ENCODE measurements around the gene CADM1.

Gene CADM1

DNA sequence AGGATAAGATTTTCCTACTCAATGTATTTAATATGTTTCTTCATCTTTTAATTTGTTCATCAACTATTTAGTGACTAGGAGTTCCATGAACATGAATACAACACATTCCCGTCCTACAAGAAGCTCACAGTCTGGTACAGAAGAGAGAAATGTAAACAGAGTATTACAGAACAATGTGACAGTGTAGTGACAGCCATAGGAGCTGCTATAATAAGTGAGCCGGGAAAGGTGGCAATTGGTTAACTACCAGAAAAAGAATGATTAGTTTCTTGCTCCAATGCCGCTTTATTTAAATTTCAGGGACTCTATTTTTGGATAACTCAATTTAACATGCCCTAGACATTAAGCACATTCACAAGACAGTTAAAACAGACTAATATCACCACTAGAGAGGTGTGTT is 192.3 kb downstream of the CADM1 start:
- DNase-seq: no peak

DNA sequence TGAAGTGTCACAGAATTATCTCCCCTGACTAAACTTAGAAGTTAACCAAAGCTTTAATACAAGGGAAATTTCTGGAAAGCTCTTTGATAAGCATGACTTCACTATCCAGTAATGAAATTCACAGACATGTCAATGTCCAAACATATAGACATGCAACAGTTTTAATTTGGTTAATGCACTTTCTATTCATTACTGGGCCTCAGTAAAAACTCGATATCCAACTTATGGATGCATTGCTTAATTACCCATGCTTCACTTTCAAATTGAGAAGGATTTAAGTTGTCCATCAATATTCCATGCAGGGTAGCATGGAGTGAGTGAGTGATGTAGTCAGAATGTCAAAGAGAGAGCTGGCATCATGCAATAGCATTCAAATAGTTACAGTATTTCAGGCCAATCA is 197.5 kb downstream of the CADM1 start:
- peak in 1 of 2 experiments; percentile 34 for DNase-seq

DNA sequence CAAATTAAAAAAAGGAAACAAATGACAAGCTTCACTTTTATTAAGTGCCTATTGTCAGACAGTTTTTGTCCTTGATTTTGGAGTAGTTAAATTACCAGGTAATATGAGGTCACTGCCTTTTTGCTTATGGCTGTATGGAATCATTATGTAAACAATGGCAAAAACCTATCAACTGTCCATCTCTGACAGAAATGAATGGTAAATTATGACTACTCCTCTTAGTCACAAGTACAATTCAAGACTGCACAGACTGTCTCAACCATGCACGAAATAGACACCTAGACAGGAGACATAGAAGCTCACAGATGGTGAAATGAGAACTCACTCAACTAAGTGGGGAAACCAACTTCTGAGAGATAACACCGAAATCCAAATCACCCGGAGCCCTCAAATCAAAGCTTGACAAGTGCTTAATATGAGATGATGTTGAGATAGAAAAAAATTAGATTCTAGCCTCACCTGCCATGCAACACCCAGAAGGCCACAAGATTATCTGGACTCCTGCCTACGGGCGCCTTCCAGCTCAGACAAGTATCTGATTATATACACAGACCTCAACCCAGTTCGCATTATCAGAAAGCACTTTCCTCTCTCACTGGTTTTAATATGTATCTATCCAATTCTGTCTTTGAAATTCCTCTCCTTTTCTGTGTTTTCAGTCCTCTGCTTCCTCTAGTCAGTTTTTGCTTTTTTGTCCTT is 199.3 kb downstream of the CADM1 start:
- DNase-seq: peak; percentile 46 to 59

DNA sequence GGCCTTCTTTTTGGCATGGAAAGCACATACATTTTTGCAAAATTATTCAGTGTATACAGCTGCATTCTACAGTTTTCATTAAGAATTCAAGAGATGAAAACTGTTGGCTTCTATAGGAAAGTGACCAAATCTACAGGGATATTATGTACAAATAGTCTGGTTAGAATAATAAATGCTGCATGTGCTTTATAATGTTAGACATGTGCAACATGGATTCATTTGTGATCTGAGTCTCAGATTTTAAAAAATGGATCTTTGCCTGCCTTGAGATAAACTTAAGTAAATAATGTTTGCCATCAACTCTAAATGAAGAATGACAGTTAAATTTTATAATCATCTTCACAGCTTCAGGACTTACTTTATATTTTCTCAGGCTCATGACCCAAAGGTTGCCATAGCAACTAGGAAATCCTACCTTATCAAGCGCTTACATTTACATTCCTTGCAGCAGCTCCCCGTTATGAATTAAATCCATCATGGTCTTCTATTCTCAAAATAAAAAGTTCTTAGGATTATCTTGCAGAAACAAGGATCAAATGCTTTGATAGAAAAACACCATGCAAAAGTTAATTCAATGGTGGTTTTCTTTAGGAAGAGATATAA is 200.2 kb downstream of the CADM1 start:
- DNase-seq: peak; percentile 39 to 59

DNA sequence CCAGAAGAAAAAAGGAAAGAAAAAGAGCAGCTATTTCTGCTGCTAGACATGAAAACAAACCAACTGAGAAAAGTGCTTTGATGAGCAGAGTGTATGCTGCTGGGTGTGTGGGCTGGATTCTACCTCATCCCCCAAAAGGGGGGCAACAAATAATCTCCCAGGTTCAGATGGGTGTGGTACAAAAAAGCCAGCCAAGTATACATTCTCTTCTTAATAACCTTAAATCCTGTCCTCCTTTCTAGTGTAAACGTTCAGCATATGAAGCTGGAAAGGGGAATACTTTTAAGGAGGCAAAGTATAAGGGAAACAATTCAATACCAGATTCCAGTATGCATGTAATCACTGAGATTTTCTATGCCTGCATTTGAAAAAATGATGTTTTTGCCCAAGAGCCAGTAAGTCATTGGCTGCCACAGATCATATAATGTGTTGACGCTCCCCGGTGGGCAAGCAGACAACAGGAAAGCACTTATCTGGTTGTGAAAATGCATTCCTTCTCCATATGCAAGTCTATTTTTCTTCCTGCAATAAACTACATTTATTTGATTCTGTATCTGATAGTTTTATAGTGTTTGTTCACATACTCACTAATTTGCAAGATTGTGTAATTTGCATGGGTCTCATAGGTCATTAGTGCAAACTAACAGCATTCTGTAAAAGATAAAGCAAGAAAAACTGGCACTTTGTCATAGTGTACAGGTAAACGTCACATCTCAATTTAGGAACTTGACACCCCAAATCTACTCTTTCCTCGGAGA is 201.1 kb downstream of the CADM1 start:
- DNase-seq: peak; percentile 84 to 85

DNA sequence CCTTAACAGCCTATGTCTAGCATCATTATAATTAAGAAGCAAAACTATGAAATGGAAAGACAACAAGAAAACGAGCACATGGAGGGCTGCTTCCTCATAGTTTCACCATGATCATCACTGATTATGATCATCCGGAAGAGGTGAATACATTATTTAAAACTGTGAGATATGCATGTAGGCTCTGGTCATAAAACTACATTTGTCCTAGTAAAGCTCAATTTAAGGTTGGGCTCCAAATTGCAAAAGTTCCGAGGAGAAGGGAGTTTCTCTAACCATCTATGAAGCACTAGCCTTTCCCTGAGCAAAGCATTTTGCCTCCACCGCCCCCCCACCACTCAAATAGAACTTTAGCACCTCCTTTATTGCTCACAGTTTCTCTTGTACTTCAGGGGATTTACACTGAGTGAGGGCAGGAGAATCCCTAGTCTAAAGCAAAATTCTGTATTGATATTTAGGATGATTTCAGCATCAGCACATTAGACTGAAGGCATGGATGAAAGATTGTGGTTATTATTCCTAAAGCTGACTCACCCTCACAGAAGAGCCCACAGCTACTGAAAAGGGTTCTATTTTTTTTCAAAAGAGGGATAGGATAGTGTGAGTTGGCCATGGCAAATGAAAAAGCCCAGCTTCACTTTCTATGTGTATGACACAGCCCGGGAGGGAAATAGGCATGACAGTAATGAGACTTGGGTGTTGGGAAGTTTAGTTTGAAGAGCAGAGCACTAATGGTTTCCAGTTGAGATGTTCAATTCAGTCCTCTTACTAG is 203.4 kb downstream of the CADM1 start:
- peak in 1 of 2 experiments; percentile 46 for DNase-seq

DNA sequence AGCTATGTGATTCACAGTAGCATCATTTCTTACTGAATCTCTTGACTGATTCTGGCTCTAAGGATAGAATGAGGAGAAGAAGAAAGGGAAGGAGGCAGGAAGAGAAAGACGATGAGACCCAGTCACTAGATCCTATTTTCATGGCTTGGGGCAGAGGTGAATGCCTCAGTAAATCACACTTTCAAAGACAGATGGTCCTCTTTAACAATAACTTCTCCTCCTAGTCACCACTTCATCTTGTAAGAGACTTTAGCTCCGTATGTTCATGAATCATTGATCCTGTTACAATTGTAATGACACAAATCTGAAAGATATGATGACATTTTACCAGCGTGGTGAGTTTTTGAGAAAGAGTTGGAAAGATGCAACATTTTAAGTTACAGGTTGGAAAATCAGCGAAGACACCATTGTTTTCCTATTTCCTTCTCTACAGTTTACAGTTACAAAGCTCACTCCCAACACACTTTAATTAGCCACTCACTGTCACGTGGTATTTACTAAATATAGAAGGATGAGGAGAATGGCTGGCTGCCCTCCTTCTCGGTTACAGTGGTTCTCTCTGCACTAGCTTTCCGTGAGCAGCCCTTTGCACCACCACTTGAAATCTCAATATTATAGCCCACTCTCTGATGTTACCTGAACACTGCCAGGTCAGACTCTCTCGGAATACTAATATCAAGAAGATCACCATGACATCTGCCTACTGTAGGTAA is 205.8 kb downstream of the CADM1 start:
- DNase-seq: no peak

DNA sequence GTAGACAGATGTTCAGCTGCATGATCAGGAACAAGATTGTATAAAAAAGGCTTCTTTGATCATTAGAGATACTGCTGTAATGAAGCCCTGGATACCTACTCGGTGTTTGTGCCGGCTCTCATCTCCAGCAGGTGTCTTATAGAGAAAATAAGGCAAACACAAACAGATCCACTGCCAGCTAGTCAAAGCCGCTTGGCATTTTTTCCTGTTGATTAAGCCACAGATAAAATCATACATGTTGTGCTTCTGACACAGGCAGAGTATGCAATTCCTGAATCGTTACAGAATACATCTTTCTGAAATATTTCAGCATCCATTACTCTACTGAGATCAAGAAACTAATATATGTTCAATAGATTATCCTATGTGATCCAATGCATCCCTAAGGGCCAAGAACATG is 206.9 kb downstream of the CADM1 start:
- DNase-seq: peak in 1 of 2 experiments; percentile 54

DNA sequence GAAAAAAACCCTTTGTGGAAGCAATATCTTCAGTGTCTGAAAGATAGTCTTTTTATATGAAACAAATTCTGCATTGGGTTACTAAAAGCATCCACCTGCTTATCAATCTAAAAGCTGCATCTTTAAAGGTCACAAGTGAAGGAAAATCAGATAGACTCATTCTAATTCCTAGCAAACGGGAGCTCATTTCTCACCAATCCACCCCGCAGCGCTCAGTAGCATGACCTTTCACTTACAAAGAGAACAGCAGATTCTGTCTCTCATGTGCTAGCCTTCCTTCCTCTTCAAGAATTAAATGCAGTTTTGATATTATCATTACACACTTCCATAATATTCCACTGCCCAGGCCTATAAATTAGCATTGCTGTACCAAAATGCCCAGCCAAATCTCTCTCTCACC is 212.9 kb downstream of the CADM1 start:
- DNase-seq: no peak

DNA sequence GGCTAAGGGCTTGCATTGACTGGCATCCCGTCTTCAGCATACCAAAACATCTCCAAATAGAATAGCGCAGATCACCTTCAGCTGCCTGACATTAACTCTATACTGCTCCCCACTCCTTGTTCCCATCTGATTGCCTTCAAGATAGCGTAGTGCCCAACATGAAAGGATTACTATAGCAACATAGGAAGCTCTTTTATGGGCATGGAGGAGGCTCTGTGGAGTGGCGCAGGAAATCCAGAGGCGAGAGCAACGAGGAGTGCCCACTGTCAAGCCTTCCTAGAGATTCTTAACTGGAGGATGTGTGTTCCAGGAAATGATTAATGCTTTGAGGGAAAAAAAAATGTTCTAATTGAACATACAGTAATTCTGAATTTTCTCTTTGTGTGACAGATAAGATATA is 213.3 kb downstream of the CADM1 start:
- peak; percentile 81 for DNase-seq

DNA sequence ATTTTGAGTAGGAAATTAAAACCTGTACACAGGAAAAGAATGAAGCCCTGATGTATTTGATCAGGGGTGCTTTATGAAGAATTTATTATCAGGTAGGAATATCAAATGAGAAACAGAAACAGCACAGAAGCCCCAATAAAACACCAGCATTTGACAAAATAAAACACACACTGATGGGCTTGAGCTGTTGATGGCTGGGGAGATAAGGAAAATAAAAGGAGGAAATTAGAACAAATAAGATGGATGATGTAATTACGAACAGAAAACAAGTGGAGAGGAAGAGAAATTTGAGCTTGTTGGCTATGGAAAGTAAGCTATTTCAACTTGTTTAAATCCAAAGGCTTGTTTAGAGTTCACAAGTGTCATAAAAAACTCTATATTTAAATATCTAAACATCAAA is 213.7 kb downstream of the CADM1 start:
- DNase-seq: no peak

DNA sequence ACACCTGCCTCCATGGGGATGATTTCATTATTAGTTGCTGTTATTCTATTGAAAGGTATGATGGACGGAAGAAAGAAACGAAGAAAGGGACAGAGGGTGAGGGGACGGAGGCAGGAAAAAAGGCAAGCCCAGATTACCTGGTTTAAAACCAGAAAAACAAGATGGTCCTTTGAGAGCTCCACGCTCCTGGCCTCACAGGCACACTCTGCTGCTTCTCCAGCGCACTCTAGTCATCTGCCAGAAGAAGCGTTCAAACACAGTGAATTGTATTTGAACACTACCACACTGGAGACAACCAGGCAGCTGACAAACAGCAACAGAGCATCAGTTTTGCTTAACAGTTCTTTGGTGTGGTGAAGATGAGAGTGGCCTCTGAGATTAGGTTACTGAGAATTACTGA is 216.9 kb downstream of the CADM1 start:
- no peak for DNase-seq

DNA sequence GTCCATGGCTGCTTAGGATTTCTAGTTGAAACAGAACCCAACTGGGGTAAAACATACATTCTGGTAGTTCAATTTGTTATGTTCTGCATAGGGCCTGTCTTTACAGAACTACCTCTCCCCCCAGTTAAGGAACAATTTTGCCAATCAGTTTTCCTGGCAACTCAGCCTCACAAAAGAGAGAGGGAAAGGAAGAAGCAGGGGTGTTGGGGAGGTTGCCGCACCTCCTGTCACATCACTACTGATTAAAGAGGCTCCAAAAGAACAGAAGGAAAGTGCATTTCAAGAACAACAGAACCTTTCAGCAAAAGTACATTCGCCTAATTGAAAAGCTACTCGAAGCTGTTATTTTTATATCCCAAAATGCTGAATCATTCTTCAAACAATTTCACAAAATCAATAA is 217.6 kb downstream of the CADM1 start:
- DNase-seq: no peak

DNA sequence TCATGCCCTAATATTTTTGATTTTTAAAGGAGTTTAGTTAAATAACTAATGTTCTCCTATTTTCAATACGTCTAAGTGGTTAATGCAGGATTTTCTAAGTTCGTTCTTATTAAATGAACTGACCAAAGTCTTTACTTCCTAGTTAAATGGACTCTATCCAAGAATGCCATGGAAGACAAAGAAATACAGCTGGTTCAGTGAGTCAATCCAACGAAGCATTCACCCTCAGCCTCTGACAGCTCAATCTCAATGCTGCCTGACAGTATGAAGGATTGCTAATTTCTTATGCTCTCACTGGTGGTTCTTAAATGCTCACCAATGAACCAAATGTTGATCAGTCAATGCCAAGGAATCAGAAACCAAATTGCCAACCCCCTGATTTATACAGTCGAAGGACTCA is 219.4 kb downstream of the CADM1 start:
- no peak for DNase-seq

DNA sequence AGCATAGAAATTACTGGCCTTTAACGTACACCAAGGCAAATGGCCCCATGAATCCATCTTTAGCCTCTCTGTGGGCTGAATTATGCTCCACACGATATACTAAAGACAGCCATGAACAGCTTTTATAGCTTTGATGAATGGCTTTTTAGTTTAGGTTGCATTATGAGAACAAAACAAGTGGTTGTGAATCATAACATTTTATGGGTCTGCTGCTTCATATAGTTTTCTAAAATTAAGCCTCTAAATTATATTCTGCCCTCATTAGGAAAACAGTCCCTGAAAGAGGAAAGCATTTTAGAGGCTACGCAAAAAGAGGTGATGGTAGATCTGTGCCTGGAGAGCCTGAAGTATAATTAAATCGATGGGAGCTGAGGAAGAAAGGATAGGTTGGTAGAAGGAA is 221.3 kb downstream of the CADM1 start:
- no peak for DNase-seq

DNA sequence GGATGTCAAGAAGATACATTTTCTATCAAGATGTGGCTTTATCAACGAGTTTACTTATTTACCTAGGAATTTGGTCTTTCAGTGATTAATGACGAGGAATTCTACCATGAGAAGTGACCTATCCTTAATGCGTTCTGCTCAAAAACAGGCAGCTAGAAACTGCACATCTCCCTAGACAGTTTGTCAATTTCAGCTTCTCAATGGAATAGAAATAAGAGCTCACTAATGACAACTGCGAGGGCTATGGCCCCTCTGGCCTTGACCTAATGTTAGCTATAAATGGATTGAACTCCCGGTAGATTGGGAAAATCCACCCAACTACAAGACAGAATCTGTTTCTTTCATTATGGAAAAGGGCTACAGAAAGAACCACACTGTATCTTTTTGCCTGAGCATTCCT is 223.4 kb downstream of the CADM1 start:
- no peak for DNase-seq

DNA sequence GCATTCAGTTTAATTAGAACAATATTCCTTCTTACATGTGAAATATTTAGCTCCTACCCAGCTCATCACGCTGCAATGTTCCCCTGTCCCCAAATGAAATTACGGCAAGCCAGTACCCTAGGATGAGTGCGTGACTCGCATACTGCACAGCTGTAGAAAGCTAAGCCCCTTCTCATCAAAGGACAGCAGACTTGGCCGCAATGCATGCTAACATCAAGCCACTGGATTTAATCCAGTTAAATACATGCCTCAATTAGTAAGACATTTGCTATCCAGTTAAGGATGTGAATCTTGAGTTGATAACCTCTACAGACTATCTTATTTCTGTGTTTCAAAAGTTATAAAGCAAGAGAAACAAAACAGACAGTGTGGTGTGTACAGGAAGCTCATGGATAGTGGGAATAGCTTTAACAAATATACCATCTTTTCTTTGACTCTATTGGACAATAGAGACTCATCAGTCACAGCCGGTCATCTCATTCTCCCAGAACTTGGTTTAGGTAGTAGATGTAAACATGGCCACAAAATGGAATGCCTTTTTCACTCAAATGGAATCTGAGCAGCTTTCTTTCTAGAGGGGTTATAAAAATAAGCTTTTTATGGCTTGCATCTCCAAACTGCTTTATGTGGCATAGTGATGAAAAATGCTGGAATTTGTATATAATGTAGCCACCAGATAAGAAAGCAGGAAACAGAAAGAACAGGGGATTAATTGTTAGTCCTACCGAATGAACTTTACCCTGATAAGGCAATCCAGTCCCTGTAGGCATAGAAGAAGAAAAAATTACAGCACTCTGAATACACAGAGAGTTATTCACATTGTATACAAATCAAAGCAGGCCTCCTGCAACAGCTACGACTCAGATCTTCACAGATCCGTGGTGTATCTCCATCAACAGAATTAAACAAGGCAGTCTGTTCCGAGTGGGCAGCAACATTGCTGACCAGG is 224.1 kb downstream of the CADM1 start:
- peak in 1 of 2 experiments; percentile 40 for DNase-seq

DNA sequence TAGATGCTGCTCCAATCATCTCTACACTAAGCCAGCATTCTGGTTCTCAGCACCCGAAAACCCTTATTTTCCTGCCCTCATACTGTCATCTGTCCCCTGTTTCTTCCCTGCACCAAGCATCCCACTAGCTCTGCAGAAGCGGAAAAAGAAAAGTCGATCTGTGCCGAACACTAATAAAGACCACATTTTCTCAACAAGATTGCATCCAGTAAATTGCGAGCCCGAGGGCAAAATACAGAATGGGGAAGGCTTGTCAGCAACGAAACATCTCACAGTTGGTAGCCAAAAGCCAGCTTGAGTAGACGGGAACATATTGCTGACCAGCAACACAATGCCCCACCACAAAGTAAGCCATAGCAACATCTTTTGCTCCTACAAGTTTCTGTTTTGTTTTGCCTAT is 227.4 kb downstream of the CADM1 start:
- no peak for DNase-seq

DNA sequence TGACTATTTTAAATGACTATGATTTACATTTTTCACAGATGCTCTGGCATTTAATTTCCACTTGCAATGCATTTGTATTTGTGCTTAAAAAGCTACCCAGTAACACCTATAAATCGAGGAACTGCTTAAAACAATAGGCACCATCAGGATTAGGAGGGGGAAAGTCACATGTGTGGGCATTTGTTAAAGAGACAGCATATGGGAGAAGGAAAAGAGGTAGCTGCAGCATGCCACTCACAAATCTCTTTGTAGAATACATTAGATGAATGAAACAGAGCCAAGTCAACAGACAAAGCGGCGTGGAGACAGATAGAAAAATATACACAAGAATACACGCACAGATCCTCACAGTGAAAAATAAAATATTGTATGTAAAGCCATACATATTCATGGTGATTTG is 228.0 kb downstream of the CADM1 start:
- DNase-seq: no peak

DNA sequence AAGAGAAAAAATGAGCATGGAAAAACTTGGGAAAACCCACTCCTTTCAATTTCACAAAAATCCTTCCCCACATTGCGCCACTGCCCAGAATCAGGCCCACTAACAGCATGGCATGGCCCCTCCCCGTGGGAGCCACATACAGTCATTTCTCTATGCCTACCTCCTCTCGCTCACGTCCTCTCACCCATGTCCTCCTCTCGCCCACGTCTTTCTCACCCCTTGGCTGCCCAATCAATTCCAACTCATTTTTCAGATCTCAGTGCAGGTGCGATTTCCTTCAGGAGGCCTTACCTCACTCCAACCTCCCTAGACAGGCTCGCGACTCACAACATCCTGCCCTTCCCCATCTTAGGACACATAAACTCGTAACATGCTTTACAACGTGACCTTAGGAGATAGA is 229.2 kb downstream of the CADM1 start:
- DNase-seq: no peak

DNA sequence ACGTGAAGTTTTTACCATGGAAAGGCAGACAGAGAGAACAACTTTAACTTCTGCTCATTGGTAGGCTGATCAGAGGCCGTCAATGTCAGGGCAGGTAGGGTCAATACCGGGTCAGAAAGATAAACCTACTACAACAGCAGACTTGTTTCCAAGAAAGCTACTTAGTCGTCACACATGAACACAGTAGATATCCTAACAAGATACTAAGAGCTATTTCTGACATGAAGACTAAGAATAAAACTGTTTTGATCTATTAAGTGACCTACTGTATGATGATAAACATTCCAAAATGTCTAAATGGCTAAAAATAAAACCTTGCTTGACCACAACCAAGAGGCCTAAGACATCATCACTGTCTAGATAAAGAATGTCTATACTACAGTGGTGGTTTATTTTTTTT is 231.3 kb downstream of the CADM1 start:
- no peak for DNase-seq

DNA sequence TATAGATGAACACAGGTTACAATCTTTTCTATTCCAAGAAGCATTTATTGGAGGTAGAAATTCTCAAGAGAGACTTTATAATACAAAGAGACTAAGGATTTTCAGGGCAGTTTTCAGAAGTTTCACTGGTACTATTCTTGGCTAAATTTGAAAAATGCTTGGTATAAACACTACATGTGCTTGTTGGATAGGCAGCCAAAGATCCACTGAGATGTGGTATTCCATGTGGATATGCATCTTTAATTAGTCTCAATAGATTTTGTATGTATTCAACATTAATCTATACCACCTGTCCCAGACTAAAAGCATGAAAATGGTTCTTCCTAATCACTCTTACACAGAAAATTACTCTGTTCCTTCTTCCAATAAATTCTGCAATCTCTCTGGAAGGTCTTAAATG is 232.6 kb downstream of the CADM1 start:
- DNase-seq: no peak
